ENCODE results near the gene RPP40.

- TF ChIP-seq MAFG (tag; conservative IDR thresholded peaks at IDR 0.05) (no peak), CEBPB (tag; IDR thresholded peaks at IDR 0.05) (peak; percentile 22; the same call in 1 of the 2 replicates), HNRNPLL (IDR thresholded peaks at IDR 0.05; ENCODE audit: low read depth, low read length, poor library complexity, severe bottlenecking) (no peak), ZNF217 (CRISPR knock-in tag; IDR thresholded peaks at IDR 0.05) (no peak), CBX5 (IDR thresholded peaks at IDR 0.05; ENCODE audit: borderline replicate concordance, low read depth) (no peak), REST (IDR thresholded peaks at IDR 0.05; ENCODE audit: borderline replicate concordance) (no peak), REST (CRISPR knock-in tag; IDR thresholded peaks at IDR 0.05; ENCODE audit: low read depth) (no peak), HIVEP1 (CRISPR knock-in tag; IDR thresholded peaks at IDR 0.05) (no peak), ZBTB11 (CRISPR knock-in tag; IDR thresholded peaks at IDR 0.05) (no peak), PURB (CRISPR knock-in tag; IDR thresholded peaks at IDR 0.05; ENCODE audit: low read depth) (no peak)
Observed at GRCh38 chr6:4983322-4983721, 20.5 kb downstream of the RPP40 start.

All from K562 (cell line).